Hepatocyte (in vitro differentiated cells): ENCODE measurements around the gene LSM8. TPM values are rescaled to one million over a fixed set of nuclear protein-coding genes. Genes with fewer than 3 reads are reported as not detected.
"Not testable (repeated sequence)": the region's sequence is repeated elsewhere in the genome, so short reads cannot be mapped to it uniquely, and the experiment has no call there.

Source experiments
- DNase-seq: peaks from one replicate; pipeline ENCODE4 v3.0.0-alpha.2; 2016; ENCODE audit warnings: low spot score
- H2AFZ ChIP-seq: fragments of 200-600 bp; sonication (generic); 2 replicates; pipeline ENCODE4 v1.6.0; 2016; ENCODE audit warnings: antibody characterized with exemption, mild to moderate bottlenecking
- H3K27ac ChIP-seq: fragments of 200-600 bp; sonication (generic); 2 replicates; pipeline ENCODE4 v1.5.1; 2016; ENCODE audit warnings: mild to moderate bottlenecking
- H3K27me3 ChIP-seq: fragments of 200-600 bp; sonication (generic); 2 replicates; pipeline ENCODE4 v1.6.1; 2016
- H3K36me3 ChIP-seq: fragments of 200-600 bp; sonication (generic); replicated peaks from 2 replicates; pipeline ENCODE4 v1.5.1; 2016; ENCODE audit warnings: low read depth; ENCODE audit not compliant: insufficient read depth
- H3K4me1 ChIP-seq: fragments of 200-600 bp; sonication (generic); 2 replicates; pipeline ENCODE4 v1.5.1; 2016; ENCODE audit warnings: mild to moderate bottlenecking, moderate library complexity; ENCODE audit not compliant: insufficient read depth
- H3K4me2 ChIP-seq: fragments of 200-600 bp; sonication (generic); 2 replicates; pipeline ENCODE4 v1.6.0; 2016
- H3K4me3 ChIP-seq: fragments of 200-600 bp; sonication (generic); 2 replicates; pipeline ENCODE4 v1.5.1; 2016; ENCODE audit warnings: mild to moderate bottlenecking
- H3K79me2 ChIP-seq: fragments of 200-600 bp; sonication (generic); 2 replicates; pipeline ENCODE4 v1.6.0; 2017; ENCODE audit warnings: mild to moderate bottlenecking
- H3K9me2 ChIP-seq: fragments of 200-600 bp; sonication (generic); replicated peaks from 2 replicates; pipeline ENCODE4 v1.6.0; 2017; ENCODE audit warnings: mild to moderate bottlenecking; ENCODE audit not compliant: insufficient read depth
- H3K9me3 ChIP-seq: fragments of 200-600 bp; sonication (generic); 2 replicates; pipeline ENCODE4 v1.5.1; 2016; ENCODE audit warnings: low read depth, mild to moderate bottlenecking
- H4K20me1 ChIP-seq: fragments of 200-600 bp; sonication (generic); 2 replicates; pipeline ENCODE4 v1.6.0; 2016; ENCODE audit warnings: mild to moderate bottlenecking; ENCODE audit not compliant: insufficient read depth, poor library complexity, severe bottlenecking
- EZH2 ChIP-seq: fragments of 200-600 bp; sonication (generic); IDR thresholded peaks from 2 replicates; pipeline ENCODE4 v1.6.1; 2016; ENCODE audit warnings: antibody characterized with exemption, mild to moderate bottlenecking, borderline replicate concordance
- EZH2phosphoT487 ChIP-seq: fragments of 200-600 bp; sonication (generic); IDR thresholded peaks from one replicate; pipeline ENCODE4 v1.6.1; 2018; ENCODE audit warnings: antibody characterized with exemption, mild to moderate bottlenecking, low read depth, moderate library complexity; ENCODE audit not compliant: unreplicated experiment, severe bottlenecking
- WGBS: methylation state at CpG from one replicate; pipeline ENCODE4 v1.1.6; 2016; ENCODE audit warnings: low lambda C conversion rate; ENCODE audit errors: missing lambda C conversion rate; 5-methylcytosine and 5-hydroxymethylcytosine counted together
- polyA plus RNA-seq: library from polyadenylated mRNA; unstranded; fragments of >200 nt; fragmentation: Nextera tagmentation; extraction: Ambion mirVana; gene quantifications from 2 replicates; pipeline ENCODE4 v1.2.1, GENCODE V29; 2016
- total RNA-seq: library from RNA; depleted of rRNA; stranded (reverse); fragments of >200 nt; gene quantifications from 2 replicates; pipeline ENCODE4 v1.2.3, GENCODE V29; 2014
- TF ChIP-seq, protein P1 (sequence below): fragments of 200-600 bp; sonication (generic); IDR thresholded peaks from 2 replicates; pipeline ENCODE4 v1.5.1; 2016; ENCODE audit warnings: antibody characterized with exemption, mild to moderate bottlenecking; ENCODE audit not compliant: poor library complexity

Gene LSM8
- total RNA-seq (39.1 and 43.9 TPM in 2 replicates), polyA plus RNA-seq (34.4 and 44.4 TPM in 2 replicates)

DNA sequence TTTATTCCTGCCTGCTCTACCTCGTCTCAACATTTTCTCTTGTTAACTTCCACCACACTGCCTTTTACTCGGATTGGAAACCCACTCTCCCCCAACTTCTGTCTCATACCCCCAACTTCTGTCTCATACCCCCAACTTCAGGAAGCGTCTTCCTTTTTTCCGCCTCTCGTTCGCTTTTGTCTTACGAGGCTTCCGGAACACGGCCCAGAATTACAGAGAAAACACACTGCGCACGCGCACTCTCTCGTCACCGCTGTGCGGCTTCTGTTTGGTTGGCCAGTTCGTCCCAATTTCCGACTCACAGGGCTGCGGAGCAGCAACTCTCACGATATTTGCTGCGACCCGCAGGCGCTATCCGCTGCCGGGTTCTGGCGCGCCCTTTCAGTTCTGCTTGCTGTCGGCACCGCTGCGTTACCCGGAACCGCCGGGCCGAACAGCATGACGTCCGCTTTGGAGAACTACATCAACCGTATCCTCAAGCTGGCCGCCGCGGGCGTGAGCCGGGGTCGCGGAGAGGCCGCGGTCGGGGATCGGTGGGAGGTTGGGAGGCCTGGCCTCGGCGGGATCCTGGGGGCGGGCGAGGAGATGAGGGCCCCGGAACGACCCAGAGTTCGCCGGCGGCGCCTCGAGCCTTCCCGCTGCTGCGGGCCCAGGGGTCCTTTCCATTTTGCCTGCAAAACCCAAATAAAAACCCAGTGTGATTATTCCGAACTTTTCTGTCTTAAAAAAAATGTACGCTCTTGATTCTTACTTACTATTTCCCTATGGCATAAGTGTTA is at the start of gene LSM8:
TSS of gene LSM8 (plus strand) at position 379 of the 779 bp plus-strand sequence. CDS start at position 439, 60 bp downstream.
- no peaks in the 10 kb centered on the region for H3K9me2 ChIP-seq
- DNase-seq = peak; percentile 98
- H3K36me3 ChIP-seq = no peaks in the 10 kb centered on the region
- TF ChIP-seq, protein P1, sequence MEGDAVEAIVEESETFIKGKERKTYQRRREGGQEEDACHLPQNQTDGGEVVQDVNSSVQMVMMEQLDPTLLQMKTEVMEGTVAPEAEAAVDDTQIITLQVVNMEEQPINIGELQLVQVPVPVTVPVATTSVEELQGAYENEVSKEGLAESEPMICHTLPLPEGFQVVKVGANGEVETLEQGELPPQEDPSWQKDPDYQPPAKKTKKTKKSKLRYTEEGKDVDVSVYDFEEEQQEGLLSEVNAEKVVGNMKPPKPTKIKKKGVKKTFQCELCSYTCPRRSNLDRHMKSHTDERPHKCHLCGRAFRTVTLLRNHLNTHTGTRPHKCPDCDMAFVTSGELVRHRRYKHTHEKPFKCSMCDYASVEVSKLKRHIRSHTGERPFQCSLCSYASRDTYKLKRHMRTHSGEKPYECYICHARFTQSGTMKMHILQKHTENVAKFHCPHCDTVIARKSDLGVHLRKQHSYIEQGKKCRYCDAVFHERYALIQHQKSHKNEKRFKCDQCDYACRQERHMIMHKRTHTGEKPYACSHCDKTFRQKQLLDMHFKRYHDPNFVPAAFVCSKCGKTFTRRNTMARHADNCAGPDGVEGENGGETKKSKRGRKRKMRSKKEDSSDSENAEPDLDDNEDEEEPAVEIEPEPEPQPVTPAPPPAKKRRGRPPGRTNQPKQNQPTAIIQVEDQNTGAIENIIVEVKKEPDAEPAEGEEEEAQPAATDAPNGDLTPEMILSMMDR = no peak
- TF ChIP-seq EZH2phosphoT487 = no peak
- no peak for TF ChIP-seq EZH2
- H3K27me3 ChIP-seq = no peaks in the 10 kb centered on the region
- no peaks in the 10 kb centered on the region for H3K9me3 ChIP-seq
- WGBS = 2% methylated on average over 59 of the region's 62 CpGs
- H3K4me3 ChIP-seq = peak within 1 kb of the TSS; percentile 57
- H4K20me1 ChIP-seq = no peaks in the 10 kb centered on the region
- peak within 1 kb of the TSS; percentile 77 for H3K4me2 ChIP-seq
- peak within 1 kb of the TSS; percentile 70 for H2AFZ ChIP-seq
- peaks cover 37% of the 10 kb centered on the region for H3K79me2 ChIP-seq
- peaks cover 12% of the 10 kb centered on the region for H3K4me1 ChIP-seq
- H3K27ac ChIP-seq = peak within 1 kb of the TSS; percentile 92

DNA sequence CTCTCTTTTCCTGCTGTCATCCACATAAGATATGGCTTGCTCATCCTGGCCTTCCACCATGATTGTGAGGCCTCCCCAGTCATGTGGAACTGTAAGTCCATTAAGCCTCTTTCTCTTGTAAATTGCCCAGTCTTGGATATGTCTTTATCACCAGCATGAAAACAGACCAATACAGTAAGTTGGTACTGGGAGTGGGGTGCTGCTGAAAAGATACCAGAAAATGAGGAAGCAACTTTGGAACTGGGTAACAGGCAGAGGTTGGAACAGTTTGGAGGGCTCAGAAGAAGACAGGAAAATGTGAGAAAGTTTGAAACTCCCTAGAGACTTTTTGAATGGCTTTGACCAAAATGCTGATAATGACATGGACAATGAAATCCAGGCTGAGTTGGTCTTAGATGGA is 49.5 kb upstream of the LSM8 start:
- H3K79me2 ChIP-seq, H3K4me3 ChIP-seq, H3K27ac ChIP-seq, H4K20me1 ChIP-seq, H3K4me1 ChIP-seq, H3K9me2 ChIP-seq, H3K36me3 ChIP-seq, H3K27me3 ChIP-seq, H2AFZ ChIP-seq, DNase-seq, H3K4me2 ChIP-seq, H3K9me3 ChIP-seq: not testable (repeated sequence)

DNA sequence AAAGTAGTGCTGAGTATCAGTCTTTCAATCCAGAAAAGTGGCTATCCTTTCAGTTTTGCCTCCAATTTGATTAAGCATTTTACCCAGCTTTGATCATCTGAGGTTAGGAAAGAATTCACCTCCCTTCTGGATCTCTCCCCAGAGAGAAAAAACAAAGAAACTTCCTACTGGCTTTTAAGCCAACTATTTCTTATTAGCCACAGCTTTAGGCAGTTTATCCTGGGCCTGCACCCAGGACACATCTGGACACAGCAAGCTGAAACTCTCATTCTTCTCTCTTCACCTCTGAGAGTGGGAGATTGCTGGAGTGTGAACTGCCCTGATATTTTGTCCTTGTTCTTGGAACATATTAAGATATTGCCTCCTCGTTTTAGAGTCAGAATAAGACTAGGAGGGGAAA is 43.5 kb upstream of the LSM8 start:
- Histone ChIP-seq H3K27ac (no peak overlapping the region), H3K36me3 (no peaks in the 10 kb centered on the region), H3K4me1 (no peaks in the 10 kb centered on the region), H3K9me3 (no peaks in the 10 kb centered on the region), H4K20me1 (no peaks in the 10 kb centered on the region), H3K79me2 (no peaks in the 10 kb centered on the region), H2AFZ (no peak overlapping the region), H3K9me2 (no peaks in the 10 kb centered on the region), H3K4me3 (no peak overlapping the region), H3K27me3 (no peaks in the 10 kb centered on the region), H3K4me2 (no peak overlapping the region)
- DNase-seq = no peak
- TF ChIP-seq, protein P1 = no peak
- TF ChIP-seq EZH2phosphoT487 = no peak
- 66% methylated on average over 1 of the region's 1 CpG for WGBS

- TF ChIP-seq EZH2 (no peak), EZH2phosphoT487 (no peak)
- TF ChIP-seq, protein P1 = no peak
- no peaks in the 10 kb centered on the region for H3K9me3 ChIP-seq
- no peaks in the 10 kb centered on the region for H4K20me1 ChIP-seq
- no peaks in the 10 kb centered on the region for H3K36me3 ChIP-seq
- H3K79me2 ChIP-seq = no peaks in the 10 kb centered on the region
- 92% methylated on average over 1 of the region's 1 CpG for WGBS
- H3K4me1 ChIP-seq = no peaks in the 10 kb centered on the region
- no peaks in the 10 kb centered on the region for H3K9me2 ChIP-seq
- no peak overlapping the region for H3K27ac ChIP-seq
- H2AFZ ChIP-seq = no peak overlapping the region
- H3K4me3 ChIP-seq = no peak overlapping the region
- DNase-seq = no peak
- no peaks in the 10 kb centered on the region for H3K27me3 ChIP-seq
- H3K4me2 ChIP-seq = no peak overlapping the region
These were observed 42.0 kb upstream of the LSM8 start for GRCh38 chr7:118142012-118142411.
